Small intestine (tissue), 7 donors: ENCODE results near the gene PRKCE. TPM values are rescaled to one million over a fixed set of nuclear protein-coding genes. Genes with fewer than 3 reads are reported as not detected.

Experiments used
- DNase-seq, 2 donors: peaks; one replicate each; pipeline versions ENCODE4 v3.0.0 to v3.0.0-alpha.2; 2013
- FAIRE-seq: peaks from 2 replicates; lab custom pipeline; 2012; peaks lifted over from hg19 to GRCh38; lab: Jason Lieb, UNC
- H3K27ac ChIP-seq, 3 donors: one replicate each; pipeline ENCODE4 v1.5.1; 2013; ENCODE audit warnings: low read length in 2 of 3, mild to moderate bottlenecking in 2 of 3, control low read depth in 1 of 3, inconsistent platforms in 1 of 3, low read depth in 1 of 3, moderate library complexity in 1 of 3
- H3K27me3 ChIP-seq, 3 donors: one replicate each; pipeline ENCODE4 v1.6.1; 2013; ENCODE audit warnings: low read length in 3 of 3, inconsistent platforms in 1 of 3; ENCODE audit not compliant: control insufficient read depth in 3 of 3, insufficient read depth in 3 of 3
- H3K36me3 ChIP-seq, 3 donors: one replicate each; pipeline ENCODE4 v1.6.1; 2013; ENCODE audit warnings: low read length in 3 of 3, inconsistent platforms in 1 of 3, low read depth in 1 of 3, mild to moderate bottlenecking in 1 of 3, moderate library complexity in 1 of 3; ENCODE audit not compliant: control insufficient read depth in 3 of 3, insufficient read depth in 2 of 3
- H3K4me1 ChIP-seq, 3 donors: one replicate each; pipeline ENCODE4 v1.6.1; 2013; ENCODE audit warnings: low read length in 2 of 3, inconsistent platforms in 1 of 3, low read depth in 1 of 3, mild to moderate bottlenecking in 1 of 3, moderate library complexity in 1 of 3; ENCODE audit not compliant: control insufficient read depth in 3 of 3, insufficient read depth in 2 of 3
- H3K4me3 ChIP-seq, 3 donors: one replicate each; pipeline ENCODE4 v1.5.1; 2013; ENCODE audit warnings: low read length in 3 of 3, control low read depth in 1 of 3, inconsistent platforms in 1 of 3, low read depth in 1 of 3, mild to moderate bottlenecking in 1 of 3, moderate library complexity in 1 of 3
- H3K9me3 ChIP-seq, 2 donors: one replicate each; pipeline ENCODE4 v1.6.1; 2013; ENCODE audit warnings: low read depth in 1 of 2, low read length in 1 of 2; ENCODE audit not compliant: control insufficient read depth in 2 of 2, insufficient read depth in 1 of 2
- WGBS, 3 donors: extraction: QIAGEN DNeasy Blood & Tissue Kit; methylation state at CpG; one replicate each; pipeline ENCODE4 v1.1.7; 2013; 5-methylcytosine and 5-hydroxymethylcytosine counted together
- polyA plus RNA-seq, 4 donors: library from polyadenylated mRNA; stranded (reverse) in 3 of 4; unstranded in 1 of 4; fragments of 200-250 nt in 3 of 4; fragments of 120-200 nt in 1 of 4; gene quantifications; one replicate each; pipeline versions ENCODE4 v1.2.1 to v1.2.3, GENCODE V29; 2013
- donor health status: healthy with polysubstance abuse.
- donor health status: control.
- donor health status: control.
- donor health status: Bipolar disorder and iron deficiency.
- donor health status: healthy.

PRKCE gene
- polyA plus RNA-seq, 4 donors: 2.2 to 7.1 (median 5.4) TPM

DNA sequence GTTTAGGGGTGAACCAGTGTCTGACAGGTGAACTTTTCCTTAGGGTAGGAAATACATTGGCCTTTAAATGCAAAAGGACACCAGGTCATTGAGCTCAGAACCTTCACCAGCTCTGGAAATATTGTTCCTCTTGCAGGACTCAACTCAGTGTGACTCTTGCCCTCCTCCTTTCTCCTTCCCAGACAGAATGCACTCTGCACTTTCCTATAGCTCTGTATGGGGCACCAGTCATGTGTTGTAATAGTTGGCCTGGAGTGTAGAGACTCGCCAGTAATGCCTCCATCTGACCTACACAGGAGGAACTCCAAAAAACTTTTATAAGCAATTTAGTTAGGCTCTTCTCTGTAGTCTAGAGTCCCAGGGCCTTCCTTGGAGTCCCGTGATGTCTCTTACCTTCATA is 397.2 kb downstream of the PRKCE start:
- DNase-seq (peak in 1 of 2 donors; percentile 46), FAIRE-seq (no peak)
- no peak overlapping the region for H3K4me3 ChIP-seq
- H3K27ac ChIP-seq: no peak overlapping the region
- peaks cover 0 to 6% (median 0%) of the 10 kb centered on the region in 3 donors for H3K36me3 ChIP-seq
- WGBS, 3 donors: 90 to 96% (median 96%) methylated on average over 2 of the region's 2 CpGs
- no peaks in the 10 kb centered on the region for H3K27me3 ChIP-seq
- H3K9me3 ChIP-seq: no peaks in the 10 kb centered on the region
- peaks cover 0 to 9% (median 0%) of the 10 kb centered on the region in 3 donors for H3K4me1 ChIP-seq

GRCh38 chr2:46050027-46050426 is 398.6 kb downstream of the PRKCE start:
- FAIRE-seq (no peak), DNase-seq (no peak)
- Histone ChIP-seq H3K27me3 (no peaks in the 10 kb centered on the region), H3K27ac (no peak overlapping the region), H3K9me3 (peaks cover 0 to 6% of the 10 kb centered on the region in 2 donors), H3K36me3 (peaks cover 0 to 9% (median 3%) of the 10 kb centered on the region in 3 donors), H3K4me1 (peaks cover 0 to 9% (median 0%) of the 10 kb centered on the region in 3 donors), H3K4me3 (no peak overlapping the region)
- WGBS, 3 donors: 85 to 93% (median 87%) methylated on average over 8 of the region's 8 CpGs

DNA sequence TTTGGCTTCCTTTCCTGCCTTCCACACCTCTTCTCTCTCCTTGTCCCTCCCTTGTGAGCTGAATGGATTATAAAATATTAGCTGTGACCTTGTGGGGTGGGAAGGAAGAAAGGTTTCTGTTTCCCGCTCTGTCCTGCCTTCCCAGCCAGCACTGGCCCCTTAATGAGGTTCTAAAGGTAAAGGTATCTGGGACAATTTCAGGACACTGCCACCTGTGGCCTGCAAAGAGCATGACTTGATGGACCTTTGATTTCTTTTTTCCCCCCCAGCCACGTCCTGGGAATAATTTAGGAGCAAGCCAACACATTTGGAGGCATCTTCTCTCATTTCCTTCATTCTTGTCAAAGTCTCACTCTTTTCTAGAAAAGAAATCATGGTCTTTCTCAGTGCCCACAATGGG is 399.0 kb downstream of the PRKCE start:
- H3K4me3 ChIP-seq: no peak overlapping the region
- FAIRE-seq: no peak
- H3K36me3 ChIP-seq: peaks cover 0 to 11% (median 3%) of the 10 kb centered on the region in 3 donors
- H3K27ac ChIP-seq: no peak overlapping the region
- H3K4me1 ChIP-seq: peaks cover 0 to 9% (median 0%) of the 10 kb centered on the region in 3 donors
- no peaks in the 10 kb centered on the region for H3K27me3 ChIP-seq
- peak in 1 of 2 donors; percentile 30 for DNase-seq
- H3K9me3 ChIP-seq: peaks cover 0 to 7% of the 10 kb centered on the region in 2 donors
- WGBS, 3 donors: 85 to 94% (median 92%) methylated on average over 2 of the region's 2 CpGs

DNA sequence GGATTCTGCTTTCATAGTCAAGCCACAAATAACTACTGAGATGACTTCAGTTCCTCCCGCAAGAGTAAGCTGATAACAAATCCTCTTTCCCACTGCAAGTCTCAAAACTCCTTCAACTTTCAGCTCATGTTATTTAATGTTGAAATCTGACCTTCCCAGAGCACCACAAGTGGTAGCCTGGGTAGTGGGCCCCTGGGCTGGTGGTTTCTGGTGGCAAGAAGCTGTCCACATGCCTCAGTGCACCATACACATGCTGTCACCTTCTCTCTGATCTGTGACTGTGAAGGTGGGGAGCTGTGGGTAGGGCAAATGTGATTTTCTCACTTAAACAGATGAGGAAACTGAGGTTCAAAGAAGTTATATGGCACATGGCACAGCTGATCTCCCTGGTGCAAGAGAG is 399.6 kb downstream of the PRKCE start:
- Histone ChIP-seq H3K9me3 (peaks cover 0 to 7% of the 10 kb centered on the region in 2 donors), H3K27me3 (no peaks in the 10 kb centered on the region), H3K4me1 (peaks cover 0 to 9% (median 0%) of the 10 kb centered on the region in 3 donors), H3K4me3 (no peak overlapping the region), H3K27ac (no peak overlapping the region), H3K36me3 (peaks cover 0 to 11% (median 3%) of the 10 kb centered on the region in 3 donors)
- FAIRE-seq (no peak), DNase-seq (no peak)
- 79 to 100% (median 88%) methylated on average over 1 of the region's 1 CpG for WGBS, 3 donors

GRCh38 chr2:46053564-46053963 is 402.1 kb downstream of the PRKCE start:
- Histone ChIP-seq H3K36me3 (peaks cover 0 to 11% (median 3%) of the 10 kb centered on the region in 3 donors), H3K27ac (no peak overlapping the region), H3K4me3 (no peak overlapping the region), H3K4me1 (peaks cover 0 to 6% (median 0%) of the 10 kb centered on the region in 3 donors), H3K27me3 (no peaks in the 10 kb centered on the region), H3K9me3 (peaks cover 0 to 7% of the 10 kb centered on the region in 2 donors)
- 86 to 94% (median 89%) methylated on average over 9 of the region's 9 CpGs for WGBS, 3 donors
- no peak for DNase-seq
- no peak for FAIRE-seq

DNA sequence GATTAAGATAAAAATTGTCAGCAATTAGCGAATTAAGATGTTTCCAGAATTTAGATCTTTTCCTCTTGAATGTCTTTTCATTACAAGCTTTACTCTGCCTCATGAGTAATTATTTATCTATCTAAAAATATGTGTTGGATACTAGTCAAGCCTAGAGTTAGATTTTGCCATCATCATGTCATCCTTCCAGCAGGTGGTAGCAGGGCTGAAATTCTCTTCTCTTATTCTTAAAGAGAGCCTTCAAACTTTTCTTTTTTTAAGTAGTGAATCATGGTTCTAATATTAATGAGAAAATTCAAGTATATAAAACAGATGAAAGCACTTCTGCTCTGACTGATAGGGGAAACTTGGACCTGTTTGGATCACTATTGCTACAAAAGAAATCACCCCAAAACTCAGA is 405.1 kb downstream of the PRKCE start:
- 95 to 100% (median 97%) methylated on average over 1 of the region's 1 CpG for WGBS, 3 donors
- Histone ChIP-seq H3K27me3 (no peaks in the 10 kb centered on the region), H3K4me3 (no peak overlapping the region), H3K36me3 (peaks cover 0 to 8% (median 3%) of the 10 kb centered on the region in 3 donors), H3K27ac (no peak overlapping the region), H3K4me1 (no peaks in the 10 kb centered on the region), H3K9me3 (peaks cover 0 to 7% of the 10 kb centered on the region in 2 donors)
- DNase-seq (no peak), FAIRE-seq (no peak)

DNA sequence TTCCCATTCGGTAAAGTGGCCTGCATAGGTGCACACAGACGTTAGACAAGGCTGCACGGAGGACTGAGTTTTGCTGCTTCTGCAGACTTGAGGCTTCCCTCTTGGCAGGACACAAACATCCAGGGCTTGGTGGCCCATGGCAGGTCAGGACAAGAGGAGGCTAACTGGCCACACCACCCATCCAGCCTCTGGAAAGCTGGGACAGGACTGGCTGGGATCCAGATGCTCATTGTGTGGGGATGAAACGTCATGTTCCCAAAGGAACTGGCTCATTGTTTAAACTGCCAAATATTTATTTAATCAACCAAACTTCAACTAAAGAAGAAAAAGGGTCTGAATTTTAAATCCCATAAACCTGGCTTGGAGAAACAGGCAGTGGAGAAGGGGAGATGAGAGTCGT is 406.7 kb downstream of the PRKCE start:
- H3K4me3 ChIP-seq: no peak overlapping the region
- no peaks in the 10 kb centered on the region for H3K4me1 ChIP-seq
- peaks cover 0 to 7% of the 10 kb centered on the region in 2 donors for H3K9me3 ChIP-seq
- 49 to 66% (median 59%) methylated on average over 5 of the region's 5 CpGs for WGBS, 3 donors
- no peaks in the 10 kb centered on the region for H3K27me3 ChIP-seq
- H3K36me3 ChIP-seq: peaks cover 0 to 5% (median 3%) of the 10 kb centered on the region in 3 donors
- FAIRE-seq (no peak), DNase-seq (no peak)
- H3K27ac ChIP-seq: no peak overlapping the region

GRCh38 chr2:46062637-46063412 is 411.4 kb downstream of the PRKCE start:
- WGBS, 3 donors: 57 to 59% (median 58%) methylated on average over 15 of the region's 15 CpGs
- no peak overlapping the region for H3K27ac ChIP-seq
- H3K4me3 ChIP-seq: no peak overlapping the region
- H3K27me3 ChIP-seq: no peaks in the 10 kb centered on the region
- no peak for FAIRE-seq
- H3K36me3 ChIP-seq: no peaks in the 10 kb centered on the region
- H3K4me1 ChIP-seq: no peaks in the 10 kb centered on the region
- DNase-seq: peak; percentile 61 to 79
- no peaks in the 10 kb centered on the region for H3K9me3 ChIP-seq
